Effector memory CD8-positive, alpha-beta T cell (primary cell): Measurements from ENCODE around the gene DBH.

Experiments used
- ATAC-seq: fragments of 150-1000 bp; cut with Tn5 transposase; replicated peaks from 2 replicates; pipeline ENCODE4 v1.10.0; 2021; ENCODE audit warnings: mild to moderate bottlenecking, moderate library complexity
- DNase-seq, 3 experiments: peaks; one replicate each; pipeline ENCODE4 v3.0.0; 2021
- H3K27ac Mint-ChIP-seq, 2 donors: one replicate each; pipeline ENCODE4 v1.8.0; 2022; ENCODE audit warnings: mild to moderate bottlenecking in 2 of 2, mixed read lengths in 2 of 2, moderate library complexity in 2 of 2
- H3K27me3 Mint-ChIP-seq, 2 donors: one replicate each; pipeline ENCODE4 v1.8.0; 2022; ENCODE audit warnings: mixed read lengths in 2 of 2
- H3K36me3 Mint-ChIP-seq: one replicate; pipeline ENCODE4 v1.8.0; 2022; ENCODE audit warnings: mild to moderate bottlenecking, moderate library complexity, mixed read lengths; ENCODE audit not compliant: insufficient read depth
- H3K4me1 Mint-ChIP-seq, 2 donors: one replicate each; pipeline ENCODE4 v1.8.0; 2022; ENCODE audit warnings: low read depth in 2 of 2, mixed read lengths in 2 of 2
- H3K4me3 Mint-ChIP-seq, 2 donors: one replicate each; pipeline ENCODE4 v1.8.0; 2022; ENCODE audit warnings: mild to moderate bottlenecking in 2 of 2, mixed read lengths in 2 of 2, moderate library complexity in 2 of 2
- H3K9me3 Mint-ChIP-seq, 2 donors: one replicate each; pipeline ENCODE4 v1.8.0; 2022; ENCODE audit warnings: mixed read lengths in 2 of 2
- total RNA-seq, 9 experiments: gene quantifications; one replicate each; lab custom pipeline; 2026; lab: John Stamatoyannopoulos, UW

Gene DBH
- total RNA-seq, result 0 to 0.21 (median 0) reads per million in 9 experiments

GRCh38 chr9:133635533-133636531, at the start of gene DBH:
Gene DBH (plus strand): TSS chr9:133636363. CDS start chr9:133636372, 9 bp downstream.
- peaks cover 0 to 51% of the 10 kb centered on the region in 2 donors for H3K27me3 Mint-ChIP-seq
- H3K4me1 Mint-ChIP-seq, result no peaks in the 10 kb centered on the region
- ATAC-seq (no peak), DNase-seq (no peak)
- H3K27ac Mint-ChIP-seq, result no peak within 1 kb of the TSS
- H3K4me3 Mint-ChIP-seq, result no peak within 1 kb of the TSS
- H3K36me3 Mint-ChIP-seq, result no peaks in the 10 kb centered on the region
- H3K9me3 Mint-ChIP-seq, result no peaks in the 10 kb centered on the region

- ATAC-seq, result no peak
- H3K9me3 Mint-ChIP-seq, result peaks cover 0 to 8% of the 10 kb centered on the region in 2 donors
- H3K36me3 Mint-ChIP-seq, result no peaks in the 10 kb centered on the region
- DNase-seq, result no peak
- no peak overlapping the region for H3K27ac Mint-ChIP-seq
- H3K4me3 Mint-ChIP-seq, result no peak overlapping the region
- peaks cover 0 to 7% of the 10 kb centered on the region in 2 donors for H3K4me1 Mint-ChIP-seq
- peaks cover 30 to 47% of the 10 kb centered on the region in 2 donors for H3K27me3 Mint-ChIP-seq
Observed at GRCh38 chr9:133587051-133587450, 49.1 kb upstream of the DBH start.

GRCh38 chr9:133587466-133587865, 48.7 kb upstream of the DBH start:
- Mint-ChIP-seq H3K36me3 (no peaks in the 10 kb centered on the region), H3K27me3 (peaks cover 26 to 47% of the 10 kb centered on the region in 2 donors), H3K27ac (no peak overlapping the region), H3K4me1 (peaks cover 0 to 7% of the 10 kb centered on the region in 2 donors), H3K9me3 (peaks cover 0 to 8% of the 10 kb centered on the region in 2 donors), H3K4me3 (no peak overlapping the region)
- DNase-seq (no peak), ATAC-seq (no peak)

GRCh38 chr9:133589454-133590227, 46.5 kb upstream of the DBH start:
- no peak overlapping the region for H3K4me3 Mint-ChIP-seq
- H3K27me3 Mint-ChIP-seq, result peaks cover 19 to 44% of the 10 kb centered on the region in 2 donors
- no peak overlapping the region for H3K27ac Mint-ChIP-seq
- peaks cover 0 to 8% of the 10 kb centered on the region in 2 donors for H3K9me3 Mint-ChIP-seq
- H3K36me3 Mint-ChIP-seq, result no peaks in the 10 kb centered on the region
- DNase-seq (peak in 2 of 3 experiments; percentile 12 to 15), ATAC-seq (no peak)
- peaks cover 0 to 5% of the 10 kb centered on the region in 2 donors for H3K4me1 Mint-ChIP-seq

- Mint-ChIP-seq H3K9me3 (peaks cover 0 to 8% of the 10 kb centered on the region in 2 donors), H3K36me3 (no peaks in the 10 kb centered on the region), H3K27ac (no peak overlapping the region), H3K4me3 (no peak overlapping the region), H3K4me1 (peaks cover 0 to 4% of the 10 kb centered on the region in 2 donors), H3K27me3 (peaks cover 12 to 44% of the 10 kb centered on the region in 2 donors)
- no peak for DNase-seq
- ATAC-seq, result no peak
Observed at GRCh38 chr9:133590231-133590855, 45.8 kb upstream of the DBH start.

- Mint-ChIP-seq H3K36me3 (no peaks in the 10 kb centered on the region), H3K27ac (no peak overlapping the region), H3K4me1 (peaks cover 2 to 3% of the 10 kb centered on the region in 2 donors), H3K27me3 (peaks cover 14 to 42% of the 10 kb centered on the region in 2 donors), H3K9me3 (peaks cover 0 to 8% of the 10 kb centered on the region in 2 donors), H3K4me3 (no peak overlapping the region)
- ATAC-seq (no peak), DNase-seq (no peak)
Observed at GRCh38 chr9:133591116-133591910, 44.9 kb upstream of the DBH start.

- peaks cover 2 to 3% of the 10 kb centered on the region in 2 donors for H3K4me1 Mint-ChIP-seq
- H3K36me3 Mint-ChIP-seq, result no peaks in the 10 kb centered on the region
- H3K27ac Mint-ChIP-seq, result no peak overlapping the region
- ATAC-seq, result no peak
- no peak overlapping the region for H3K4me3 Mint-ChIP-seq
- DNase-seq, result no peak
- peaks cover 14 to 41% of the 10 kb centered on the region in 2 donors for H3K27me3 Mint-ChIP-seq
- peaks cover 0 to 12% of the 10 kb centered on the region in 2 donors for H3K9me3 Mint-ChIP-seq
Observed at GRCh38 chr9:133591985-133592384, 44.2 kb upstream of the DBH start.

GRCh38 chr9:133592731-133593409, 43.3 kb upstream of the DBH start:
- no peak for DNase-seq
- Mint-ChIP-seq H3K27me3 (peaks cover 14 to 41% of the 10 kb centered on the region in 2 donors), H3K4me3 (no peak overlapping the region), H3K27ac (no peak overlapping the region), H3K9me3 (peaks cover 4 to 21% of the 10 kb centered on the region in 2 donors), H3K4me1 (peaks cover 2 to 3% of the 10 kb centered on the region in 2 donors), H3K36me3 (no peaks in the 10 kb centered on the region)
- no peak for ATAC-seq

GRCh38 chr9:133593587-133594253, 42.4 kb upstream of the DBH start:
- no peak overlapping the region for H3K4me3 Mint-ChIP-seq
- no peak for DNase-seq
- H3K27ac Mint-ChIP-seq, result no peak overlapping the region
- no peak for ATAC-seq
- H3K36me3 Mint-ChIP-seq, result no peaks in the 10 kb centered on the region
- peaks cover 4 to 17% of the 10 kb centered on the region in 2 donors for H3K9me3 Mint-ChIP-seq
- peaks cover 0 to 3% of the 10 kb centered on the region in 2 donors for H3K4me1 Mint-ChIP-seq
- peaks cover 14 to 41% of the 10 kb centered on the region in 2 donors for H3K27me3 Mint-ChIP-seq

GRCh38 chr9:133594310-133594709, 41.9 kb upstream of the DBH start:
- peaks cover 14 to 41% of the 10 kb centered on the region in 2 donors for H3K27me3 Mint-ChIP-seq
- ATAC-seq (no peak), DNase-seq (no peak)
- H3K9me3 Mint-ChIP-seq, result peaks cover 4 to 16% of the 10 kb centered on the region in 2 donors
- H3K27ac Mint-ChIP-seq, result no peak overlapping the region
- no peaks in the 10 kb centered on the region for H3K36me3 Mint-ChIP-seq
- peaks cover 0 to 3% of the 10 kb centered on the region in 2 donors for H3K4me1 Mint-ChIP-seq
- H3K4me3 Mint-ChIP-seq, result no peak overlapping the region

GRCh38 chr9:133595910-133596309, 40.3 kb upstream of the DBH start:
- H3K36me3 Mint-ChIP-seq, result no peaks in the 10 kb centered on the region
- H3K4me1 Mint-ChIP-seq, result peaks cover 0 to 3% of the 10 kb centered on the region in 2 donors
- DNase-seq, result no peak
- H3K27me3 Mint-ChIP-seq, result peaks cover 14 to 41% of the 10 kb centered on the region in 2 donors
- no peak overlapping the region for H3K4me3 Mint-ChIP-seq
- H3K9me3 Mint-ChIP-seq, result peaks cover 4 to 16% of the 10 kb centered on the region in 2 donors
- ATAC-seq, result no peak
- H3K27ac Mint-ChIP-seq, result no peak overlapping the region
